Skeletal muscle satellite cell (primary cell): ENCODE measurements around the gene PTEN.
"Not testable (repeated sequence)": the region's sequence is repeated elsewhere in the genome, so short reads cannot be mapped to it uniquely, and the experiment has no call there.

Experiments used
- H3K27me3 ChIP-seq: 2 replicates; pipeline ENCODE4 v1.7.0; 2013; ENCODE audit warnings: low read length; ENCODE audit not compliant: control insufficient read depth, insufficient read depth
- H3K36me3 ChIP-seq: 2 replicates; pipeline ENCODE4 v1.7.0; 2013; ENCODE audit warnings: mild to moderate bottlenecking, control low read depth, low read length; ENCODE audit not compliant: insufficient read depth
- H3K4me1 ChIP-seq: 2 replicates; pipeline ENCODE4 v1.7.0; 2013; ENCODE audit warnings: low read length; ENCODE audit not compliant: control insufficient read depth, insufficient read depth
- H3K4me2 ChIP-seq: 2 replicates; pipeline ENCODE4 v1.7.0; 2013; ENCODE audit warnings: mild to moderate bottlenecking, low read length
- H3K4me3 ChIP-seq: 2 replicates; pipeline ENCODE4 v1.7.0; 2013; ENCODE audit warnings: low read length
- H3K9ac ChIP-seq: 2 replicates; pipeline ENCODE4 v1.7.0; 2013; ENCODE audit warnings: mild to moderate bottlenecking, low read depth, low read length, moderate library complexity
- H3K9me3 ChIP-seq: replicated peaks from 2 replicates; pipeline ENCODE4 v1.7.0; 2013; ENCODE audit warnings: mild to moderate bottlenecking, control low read depth, low read length

PTEN gene

DNA sequence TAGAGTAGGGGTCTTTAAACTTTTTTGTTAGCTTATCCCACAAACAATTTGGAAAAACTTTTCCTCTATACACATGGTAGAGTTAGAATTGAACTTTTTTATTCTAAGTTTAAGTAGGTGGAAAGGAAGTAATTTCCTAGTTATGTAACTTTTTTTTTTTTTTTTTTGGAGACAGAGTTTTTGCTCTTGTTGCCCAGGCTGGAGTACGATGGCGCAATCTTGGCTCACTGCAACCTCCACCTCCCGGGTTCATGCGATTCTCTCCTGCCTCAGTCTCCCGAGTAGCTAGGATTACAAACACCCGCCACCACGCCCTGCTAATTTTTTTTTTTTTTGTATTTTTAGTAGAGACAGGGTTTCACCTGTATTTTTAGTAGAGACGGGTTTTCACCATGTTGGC is 16.7 kb upstream of the PTEN start:
- not testable (repeated sequence) for H3K36me3 ChIP-seq, H3K27me3 ChIP-seq, H3K4me3 ChIP-seq, H3K9ac ChIP-seq, H3K9me3 ChIP-seq, H3K4me2 ChIP-seq
- peaks cover 22% of the 10 kb centered on the region for H3K4me1 ChIP-seq

DNA sequence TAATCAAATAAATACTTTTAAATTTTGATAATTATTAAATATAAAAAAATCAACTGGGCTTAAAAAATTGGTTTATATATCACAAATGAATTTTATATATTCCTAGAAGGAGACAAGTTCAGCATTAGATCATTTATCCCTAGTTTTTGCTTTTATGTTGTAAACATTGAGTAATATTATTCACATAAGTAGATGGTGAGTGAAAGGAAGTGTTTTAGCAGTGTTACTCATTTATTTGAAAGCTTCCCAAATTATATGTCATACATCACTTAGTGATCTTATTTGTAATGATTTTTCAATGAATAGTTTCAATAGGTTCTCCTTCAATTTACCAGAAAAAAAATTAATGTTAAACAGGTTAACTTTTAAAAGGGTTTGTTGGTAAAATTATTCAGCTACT is 15.9 kb upstream of the PTEN start:
- H3K4me3 ChIP-seq = no peak overlapping the region
- no peaks in the 10 kb centered on the region for H3K27me3 ChIP-seq
- H3K36me3 ChIP-seq = no peaks in the 10 kb centered on the region
- H3K9me3 ChIP-seq = no peaks in the 10 kb centered on the region
- H3K4me1 ChIP-seq = peaks cover 18% of the 10 kb centered on the region
- no peak overlapping the region for H3K9ac ChIP-seq
- no peak overlapping the region for H3K4me2 ChIP-seq

DNA sequence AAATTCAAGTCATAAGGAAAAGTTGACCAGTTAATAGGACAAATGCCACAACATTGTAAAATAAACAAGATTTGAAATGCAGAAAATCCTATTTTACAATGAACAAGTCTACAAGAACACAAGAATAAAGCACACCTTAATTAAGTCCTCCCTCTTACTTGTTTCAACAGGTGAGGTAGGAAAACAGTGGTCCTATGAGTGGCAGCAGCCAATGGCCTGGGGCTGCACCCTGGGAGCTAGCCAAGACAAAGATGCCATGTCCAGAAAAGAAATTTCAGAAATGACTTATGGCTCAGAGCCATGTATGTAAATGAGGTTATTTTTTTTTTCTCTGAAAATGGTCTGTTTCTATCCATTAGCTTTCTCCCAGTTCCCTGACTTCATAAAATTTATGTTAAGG is 14.4 kb upstream of the PTEN start:
- no peaks in the 10 kb centered on the region for H3K9me3 ChIP-seq
- no peaks in the 10 kb centered on the region for H3K27me3 ChIP-seq
- H3K4me1 ChIP-seq = peaks cover 10% of the 10 kb centered on the region
- no peak overlapping the region for H3K4me2 ChIP-seq
- H3K4me3 ChIP-seq = no peak overlapping the region
- H3K36me3 ChIP-seq = no peaks in the 10 kb centered on the region
- no peak overlapping the region for H3K9ac ChIP-seq

DNA sequence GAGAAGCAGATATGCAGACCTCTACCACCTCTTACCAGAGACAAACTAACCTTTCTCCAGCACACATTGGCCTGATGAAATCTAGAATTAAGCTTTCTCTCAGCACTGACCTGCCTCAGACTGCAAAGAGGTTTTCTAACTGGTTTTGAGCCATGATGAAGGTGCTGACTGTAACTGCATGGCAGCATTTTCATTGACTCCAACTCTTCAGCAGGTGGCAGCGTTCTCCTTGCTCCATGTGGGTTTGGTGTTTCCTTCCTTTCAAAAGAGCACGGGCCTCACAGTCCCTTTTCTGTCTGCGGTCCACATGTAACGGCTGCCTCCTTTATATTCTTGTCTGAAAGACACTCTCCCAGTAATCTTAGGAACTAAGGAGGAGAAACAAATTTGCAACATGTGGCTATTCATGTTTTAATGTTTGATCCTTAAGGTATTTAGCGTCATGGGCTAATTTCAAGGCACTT is 12.7 kb upstream of the PTEN start:
- Histone ChIP-seq H3K4me3 (no peak overlapping the region), H3K4me1 (peaks cover 6% of the 10 kb centered on the region), H3K27me3 (no peaks in the 10 kb centered on the region), H3K4me2 (no peak overlapping the region), H3K9me3 (no peaks in the 10 kb centered on the region), H3K9ac (no peak overlapping the region), H3K36me3 (no peaks in the 10 kb centered on the region)

DNA sequence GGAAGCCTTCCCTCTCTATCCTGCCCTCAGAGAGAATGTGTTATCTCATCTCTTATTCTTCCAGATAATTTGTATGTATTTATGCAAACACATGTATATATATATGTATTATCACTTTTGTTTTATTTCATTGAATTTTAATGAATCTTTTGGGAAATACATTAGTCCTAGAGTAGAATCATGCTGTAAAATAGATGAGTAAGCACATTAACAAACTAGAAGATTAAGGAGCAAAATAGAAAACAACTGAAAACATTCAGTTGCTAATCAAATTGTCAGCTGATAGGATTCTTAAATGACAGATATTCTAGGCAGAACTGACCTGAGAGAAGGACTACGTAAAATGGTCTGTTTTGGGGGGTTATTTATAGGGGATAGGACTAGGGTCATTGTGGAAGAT is 11.3 kb upstream of the PTEN start:
- Histone ChIP-seq H3K36me3 (no peaks in the 10 kb centered on the region), H3K4me3 (no peak overlapping the region), H3K4me1 (no peaks in the 10 kb centered on the region), H3K9me3 (no peaks in the 10 kb centered on the region), H3K9ac (no peak overlapping the region), H3K27me3 (no peaks in the 10 kb centered on the region), H3K4me2 (no peak overlapping the region)

DNA sequence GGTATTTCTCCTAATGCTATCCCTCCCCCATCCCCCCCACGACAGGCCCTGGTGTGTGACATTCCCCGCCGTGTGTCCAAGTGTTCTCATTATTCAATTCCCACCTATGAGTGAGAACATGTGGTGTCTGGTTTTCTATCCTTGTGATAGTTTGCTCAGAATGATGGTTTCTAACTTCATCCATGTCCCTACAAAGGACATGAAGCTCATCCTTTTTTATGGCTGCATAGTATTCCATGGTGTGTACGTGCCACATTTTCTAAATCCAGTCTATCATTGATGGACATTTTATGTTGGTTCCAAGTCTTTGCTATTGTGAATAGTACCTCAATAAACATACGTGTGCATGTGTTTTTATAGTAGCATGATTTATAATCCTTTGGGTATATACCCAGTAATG is 8.2 kb upstream of the PTEN start:
- H3K4me2 ChIP-seq, H3K27me3 ChIP-seq, H3K9ac ChIP-seq, H3K4me3 ChIP-seq, H3K9me3 ChIP-seq, H3K4me1 ChIP-seq, H3K36me3 ChIP-seq: not testable (repeated sequence)

DNA sequence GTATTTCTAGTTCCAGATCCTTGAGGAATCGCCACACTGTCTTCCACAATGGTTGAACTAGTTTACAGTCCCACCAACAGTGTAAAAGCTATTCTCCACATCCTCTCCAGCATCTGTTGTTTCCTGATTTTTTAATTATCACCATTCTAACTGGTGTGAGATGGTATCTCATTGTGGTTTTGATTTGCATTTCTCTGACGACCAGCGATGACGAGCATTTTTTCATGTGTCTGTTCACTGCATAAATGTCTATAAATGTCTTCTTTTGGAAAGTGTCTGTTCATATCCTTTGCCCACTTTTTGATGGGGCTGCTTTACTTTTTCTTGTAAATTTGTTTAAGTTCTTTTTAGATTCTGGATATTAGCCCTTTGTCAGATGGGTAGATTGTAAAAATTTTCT is 7.8 kb upstream of the PTEN start:
- not testable (repeated sequence) for H3K9ac ChIP-seq, H3K4me1 ChIP-seq, H3K27me3 ChIP-seq, H3K36me3 ChIP-seq, H3K4me2 ChIP-seq, H3K9me3 ChIP-seq, H3K4me3 ChIP-seq

DNA sequence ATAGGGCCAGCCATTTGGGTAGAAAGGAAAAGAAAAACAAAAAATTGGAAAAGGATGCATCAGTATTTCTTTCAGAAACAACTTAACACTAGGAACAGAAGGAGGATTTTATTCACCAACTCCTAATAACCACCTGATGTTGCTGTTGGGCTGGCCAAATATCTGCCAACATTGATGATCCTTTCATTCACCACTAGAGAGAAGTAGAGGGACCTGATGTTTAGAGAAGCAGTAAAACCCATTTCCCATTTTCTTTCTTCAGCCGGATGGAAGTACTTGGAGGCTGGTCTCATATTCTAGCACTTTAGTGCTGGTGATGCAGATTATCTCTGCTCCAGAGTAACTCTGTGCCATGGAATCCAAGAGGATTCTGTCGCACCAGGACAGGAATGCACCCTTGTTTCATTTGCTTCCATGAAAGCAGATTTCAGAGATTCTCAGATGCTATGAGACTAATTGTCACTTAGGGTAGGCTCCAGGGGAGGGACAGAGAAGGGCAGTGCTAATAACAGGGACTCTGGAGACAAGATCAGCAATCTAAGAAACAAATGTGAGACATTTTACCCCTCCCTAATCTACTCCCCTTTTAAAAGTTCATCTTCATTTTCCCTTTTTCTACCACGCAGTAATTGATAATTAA is 3.1 kb upstream of the PTEN start:
- no peak overlapping the region for H3K4me3 ChIP-seq
- peaks cover 8% of the 10 kb centered on the region for H3K4me1 ChIP-seq
- H3K36me3 ChIP-seq = no peaks in the 10 kb centered on the region
- H3K27me3 ChIP-seq = no peaks in the 10 kb centered on the region
- H3K4me2 ChIP-seq = no peak overlapping the region
- H3K9ac ChIP-seq = no peak overlapping the region
- no peaks in the 10 kb centered on the region for H3K9me3 ChIP-seq

DNA sequence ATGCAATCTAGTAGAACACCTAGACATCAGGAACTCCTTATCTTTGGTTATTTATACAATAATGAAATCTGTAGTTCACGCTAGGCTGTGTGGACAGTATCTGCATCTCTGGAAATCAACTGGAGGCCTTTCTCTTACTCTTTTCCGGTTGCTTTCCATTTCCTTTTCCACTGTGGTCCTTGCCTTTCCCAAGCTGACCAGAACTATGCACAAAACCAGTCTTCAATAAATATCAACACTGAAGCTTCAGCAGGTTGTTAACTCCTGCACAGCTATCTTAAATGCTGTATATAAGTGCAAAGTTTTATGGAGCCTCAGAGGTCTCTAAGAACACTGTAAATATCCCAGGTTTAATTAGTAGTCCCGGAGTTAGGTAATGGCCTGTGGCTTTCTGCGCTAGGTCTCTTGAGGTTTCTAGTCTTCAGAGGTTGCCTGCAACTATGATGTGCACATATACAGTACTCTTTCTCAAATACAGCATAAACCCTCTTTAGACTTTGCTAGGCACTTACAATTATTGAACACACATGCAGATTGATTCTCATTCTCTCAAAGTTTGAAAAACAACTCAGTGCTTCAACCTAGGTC is 2.5 kb upstream of the PTEN start:
- Histone ChIP-seq H3K36me3 (no peaks in the 10 kb centered on the region), H3K9ac (no peak overlapping the region), H3K4me2 (peak overlapping the region; percentile 100), H3K4me1 (peaks cover 8% of the 10 kb centered on the region), H3K4me3 (no peak overlapping the region), H3K27me3 (no peaks in the 10 kb centered on the region), H3K9me3 (no peaks in the 10 kb centered on the region)

DNA sequence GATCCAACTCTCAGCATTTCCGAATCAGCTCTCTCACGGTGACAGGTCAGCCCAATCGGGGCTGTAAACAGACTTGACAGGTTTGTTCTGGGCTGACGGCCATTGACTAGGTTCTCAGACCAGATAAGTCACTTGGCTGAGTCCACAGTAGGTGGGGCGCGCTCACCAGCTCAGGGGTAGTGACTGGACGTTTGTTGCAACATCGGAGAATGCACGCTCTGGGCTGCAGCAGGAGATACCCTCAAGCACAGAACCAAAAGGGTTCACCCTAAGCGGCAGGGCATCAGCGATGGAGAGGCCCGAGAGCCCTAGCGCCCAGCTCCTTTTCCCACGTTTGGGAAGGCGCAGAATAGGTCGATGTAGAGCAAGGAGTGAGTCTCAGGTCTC is 1.9 kb upstream of the PTEN start:
- Histone ChIP-seq H3K4me3 (peak overlapping the region; percentile 92), H3K4me1 (peaks cover 8% of the 10 kb centered on the region), H3K9ac (peak overlapping the region; percentile 89), H3K4me2 (peak overlapping the region; percentile 100), H3K36me3 (no peaks in the 10 kb centered on the region), H3K9me3 (no peaks in the 10 kb centered on the region), H3K27me3 (no peaks in the 10 kb centered on the region)

DNA sequence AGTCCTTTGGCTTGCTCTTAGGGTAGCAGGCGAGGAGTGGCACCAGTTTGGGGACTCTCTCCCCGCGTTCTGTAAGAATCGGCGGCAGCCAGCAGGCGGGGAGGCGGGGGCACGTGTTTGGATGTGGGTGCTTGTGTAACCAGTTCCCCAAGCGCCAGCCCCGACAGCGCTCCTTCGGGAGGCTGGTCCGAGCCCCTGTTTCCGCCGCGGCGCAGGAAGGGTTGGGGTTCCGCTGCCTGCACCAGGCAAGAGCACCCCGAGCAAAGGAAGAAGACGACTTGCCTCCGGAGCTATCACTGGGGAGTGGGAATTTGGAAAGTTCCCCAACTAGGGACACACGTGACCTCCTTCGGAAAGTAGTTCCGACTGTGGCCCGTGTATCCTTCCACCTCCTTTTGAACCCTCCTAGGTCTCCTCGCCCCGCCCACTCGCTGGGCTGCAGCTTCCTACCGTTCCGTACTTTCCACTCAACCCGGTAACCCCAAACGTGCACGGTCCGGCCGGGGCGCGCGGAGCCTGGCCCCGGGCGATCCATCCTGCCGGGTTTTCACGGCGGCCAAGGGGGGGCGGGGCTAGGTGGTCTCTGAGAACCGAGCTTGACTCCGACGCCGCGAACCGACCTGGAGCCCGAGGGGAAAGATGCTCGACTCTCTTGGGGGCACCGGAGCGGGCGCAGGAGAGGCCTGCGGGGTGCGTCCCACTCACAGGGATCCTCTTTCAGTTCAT is 1.3 kb upstream of the PTEN start:
- no peaks in the 10 kb centered on the region for H3K27me3 ChIP-seq

DNA sequence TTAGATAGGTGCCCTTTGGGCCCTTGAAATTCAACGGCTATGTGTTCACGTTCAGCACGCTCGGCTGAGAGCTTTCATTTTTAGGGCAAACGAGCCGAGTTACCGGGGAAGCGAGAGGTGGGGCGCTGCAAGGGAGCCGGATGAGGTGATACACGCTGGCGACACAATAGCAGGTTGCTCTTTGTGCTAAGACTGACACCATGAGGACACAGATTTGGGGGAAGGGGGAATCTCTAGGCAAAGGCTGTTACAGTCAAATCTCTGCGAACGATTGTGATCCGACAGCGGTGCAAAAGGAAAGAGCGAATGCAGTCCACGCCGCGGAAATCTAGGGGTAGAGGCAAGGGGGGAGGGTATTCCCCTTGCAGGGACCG is 759 bp upstream of the PTEN start:
- no peaks in the 10 kb centered on the region for H3K27me3 ChIP-seq
- no peaks in the 10 kb centered on the region for H3K36me3 ChIP-seq
- peak overlapping the region; percentile 92 for H3K4me3 ChIP-seq
- peak overlapping the region; percentile 100 for H3K4me2 ChIP-seq
- peak overlapping the region; percentile 89 for H3K9ac ChIP-seq
- no peaks in the 10 kb centered on the region for H3K9me3 ChIP-seq
- H3K4me1 ChIP-seq = peaks cover 8% of the 10 kb centered on the region

More for the DNA sequence above, 1.3 kb upstream of the PTEN start:
- H3K9ac ChIP-seq = peak overlapping the region; percentile 89
- peak overlapping the region; percentile 92 for H3K4me3 ChIP-seq
- peaks cover 8% of the 10 kb centered on the region for H3K4me1 ChIP-seq
- H3K9me3 ChIP-seq = no peaks in the 10 kb centered on the region
- H3K36me3 ChIP-seq = no peaks in the 10 kb centered on the region
- H3K4me2 ChIP-seq = peak overlapping the region; percentile 100
